Kidney epithelial cell (primary cell): ENCODE results near the gene FLVCR2. TPM values are rescaled to one million over a fixed set of nuclear protein-coding genes. Genes with fewer than 3 reads are reported as not detected.

Experiments
- DNase-seq: peaks from one replicate; pipeline ENCODE4 v3.0.0-alpha.2; 2010; ENCODE audit warnings: low read depth
- H3K27me3 ChIP-seq: 2 replicates; pipeline ENCODE4 v1.6.0; 2011; ENCODE audit warnings: low read length; ENCODE audit not compliant: control insufficient read depth, insufficient read depth
- H3K36me3 ChIP-seq: 2 replicates; pipeline ENCODE4 v1.5.1; 2011; ENCODE audit warnings: low read length; ENCODE audit not compliant: control insufficient read depth, insufficient read depth
- H3K4me3 ChIP-seq: 2 replicates; pipeline ENCODE4 v1.5.1; 2011; ENCODE audit warnings: low read depth, mild to moderate bottlenecking, control low read depth, low read length
- total RNA-seq: library from RNA; depleted of rRNA; stranded (reverse); fragments of >200 nt; gene quantifications from 2 replicates; pipeline ENCODE4 v1.2.3, GENCODE V29; 2015
- TF ChIP-seq, protein P1 (sequence below): IDR thresholded peaks from 2 replicates; pipeline ENCODE4 v1.5.1; 2011; ENCODE audit warnings: mild to moderate bottlenecking, moderate library complexity, low read length, control low read depth, inconsistent platforms; ENCODE audit not compliant: insufficient read depth, poor library complexity, severe bottlenecking

FLVCR2 gene
- total RNA-seq, 1 donor from 2014 or later: 0.75 TPM

DNA sequence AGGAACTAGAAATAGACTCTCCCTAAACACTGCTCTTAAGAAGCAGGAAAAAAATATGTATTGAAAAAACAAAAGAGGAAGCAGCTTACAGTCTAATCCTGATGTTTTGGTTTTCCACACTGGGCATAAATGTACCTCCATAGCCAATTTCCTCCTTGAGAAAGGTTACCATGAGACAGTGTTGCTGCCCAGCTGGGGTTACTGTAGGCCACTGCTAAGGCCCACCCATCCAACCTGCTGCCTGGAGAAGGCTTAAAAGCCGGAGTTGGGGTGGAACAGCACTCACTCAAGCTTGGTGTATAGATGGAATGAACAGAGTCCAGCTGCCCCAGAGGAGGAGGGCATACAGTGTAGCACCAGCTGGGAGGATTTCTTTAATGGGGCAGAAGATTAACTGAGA, 41.1 kb downstream of the FLVCR2 start:
- H3K4me3 ChIP-seq: no peak overlapping the region
- TF ChIP-seq, protein P1, sequence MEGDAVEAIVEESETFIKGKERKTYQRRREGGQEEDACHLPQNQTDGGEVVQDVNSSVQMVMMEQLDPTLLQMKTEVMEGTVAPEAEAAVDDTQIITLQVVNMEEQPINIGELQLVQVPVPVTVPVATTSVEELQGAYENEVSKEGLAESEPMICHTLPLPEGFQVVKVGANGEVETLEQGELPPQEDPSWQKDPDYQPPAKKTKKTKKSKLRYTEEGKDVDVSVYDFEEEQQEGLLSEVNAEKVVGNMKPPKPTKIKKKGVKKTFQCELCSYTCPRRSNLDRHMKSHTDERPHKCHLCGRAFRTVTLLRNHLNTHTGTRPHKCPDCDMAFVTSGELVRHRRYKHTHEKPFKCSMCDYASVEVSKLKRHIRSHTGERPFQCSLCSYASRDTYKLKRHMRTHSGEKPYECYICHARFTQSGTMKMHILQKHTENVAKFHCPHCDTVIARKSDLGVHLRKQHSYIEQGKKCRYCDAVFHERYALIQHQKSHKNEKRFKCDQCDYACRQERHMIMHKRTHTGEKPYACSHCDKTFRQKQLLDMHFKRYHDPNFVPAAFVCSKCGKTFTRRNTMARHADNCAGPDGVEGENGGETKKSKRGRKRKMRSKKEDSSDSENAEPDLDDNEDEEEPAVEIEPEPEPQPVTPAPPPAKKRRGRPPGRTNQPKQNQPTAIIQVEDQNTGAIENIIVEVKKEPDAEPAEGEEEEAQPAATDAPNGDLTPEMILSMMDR: no peak

DNA sequence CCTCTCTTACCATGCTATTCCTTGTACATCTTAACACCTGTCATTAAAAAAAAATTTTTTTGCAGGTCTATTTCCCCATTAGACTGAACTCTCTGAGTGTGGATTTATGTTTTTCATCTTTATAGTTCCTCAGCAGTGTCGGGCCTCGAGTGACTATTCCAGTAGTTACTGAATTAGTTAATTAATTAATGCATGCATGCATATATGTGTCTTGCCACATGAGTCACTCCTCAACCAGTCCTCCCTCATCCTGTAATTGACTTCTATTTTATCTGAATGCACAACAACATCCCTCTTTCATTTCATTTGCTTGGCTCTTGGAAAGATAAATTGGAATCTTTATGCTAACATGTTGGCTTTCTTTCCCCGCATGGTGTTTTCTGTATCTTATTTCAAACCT, 46.6 kb downstream of the FLVCR2 start:
- TF ChIP-seq, protein P1: no peak
- DNase-seq: no peak
- Histone ChIP-seq H3K36me3 (no peaks in the 10 kb centered on the region), H3K27me3 (no peaks in the 10 kb centered on the region), H3K4me3 (no peak overlapping the region)

More for the DNA sequence above, 41.1 kb downstream of the FLVCR2 start:
- Histone ChIP-seq H3K27me3 (no peaks in the 10 kb centered on the region), H3K36me3 (no peaks in the 10 kb centered on the region)
- DNase-seq: no peak

DNA sequence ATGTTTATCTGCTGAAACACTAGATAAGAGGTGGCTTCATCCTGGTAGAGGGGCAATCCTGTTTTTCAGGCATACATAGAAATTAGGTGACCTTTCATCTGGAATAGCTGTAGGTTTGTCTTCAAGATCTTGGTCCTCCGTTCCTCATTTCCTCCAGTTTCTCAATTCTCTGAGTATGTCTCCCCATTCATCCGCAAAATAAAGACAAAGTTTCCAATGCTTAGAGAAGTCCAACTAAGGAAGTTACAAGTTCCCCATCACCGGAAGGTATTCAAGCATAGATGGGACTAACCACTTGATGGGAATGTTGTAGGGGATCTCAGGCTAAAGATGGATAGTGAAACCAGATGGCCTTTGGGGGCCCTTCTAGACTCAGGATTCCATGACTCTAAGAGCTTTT, 48.0 kb downstream of the FLVCR2 start:
- no peak overlapping the region for H3K4me3 ChIP-seq
- TF ChIP-seq, protein P1: no peak
- H3K36me3 ChIP-seq: no peaks in the 10 kb centered on the region
- no peaks in the 10 kb centered on the region for H3K27me3 ChIP-seq
- DNase-seq: no peak

DNA sequence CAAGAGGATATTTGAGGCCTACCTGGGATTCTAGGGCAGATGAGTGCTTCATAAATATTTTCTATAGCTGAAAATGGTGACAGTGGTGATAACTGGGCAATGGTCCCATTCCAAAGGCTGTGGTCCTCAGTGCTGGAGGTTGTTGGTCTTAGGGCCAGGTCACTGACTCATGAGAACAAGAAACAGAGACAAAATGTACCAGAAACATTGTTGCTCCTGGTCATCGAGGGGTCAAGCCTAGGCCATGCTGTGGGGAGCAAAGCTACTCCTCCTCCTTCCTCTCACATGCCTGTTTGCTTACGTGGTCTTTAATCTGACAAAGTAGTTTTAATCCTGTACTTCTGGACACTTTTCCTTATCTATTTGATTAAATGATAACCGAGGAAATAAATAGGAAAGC, 48.4 kb downstream of the FLVCR2 start:
- no peak for DNase-seq
- H3K36me3 ChIP-seq: no peaks in the 10 kb centered on the region
- H3K27me3 ChIP-seq: peaks cover 3% of the 10 kb centered on the region
- H3K4me3 ChIP-seq: no peak overlapping the region
- TF ChIP-seq, protein P1: no peak

DNA sequence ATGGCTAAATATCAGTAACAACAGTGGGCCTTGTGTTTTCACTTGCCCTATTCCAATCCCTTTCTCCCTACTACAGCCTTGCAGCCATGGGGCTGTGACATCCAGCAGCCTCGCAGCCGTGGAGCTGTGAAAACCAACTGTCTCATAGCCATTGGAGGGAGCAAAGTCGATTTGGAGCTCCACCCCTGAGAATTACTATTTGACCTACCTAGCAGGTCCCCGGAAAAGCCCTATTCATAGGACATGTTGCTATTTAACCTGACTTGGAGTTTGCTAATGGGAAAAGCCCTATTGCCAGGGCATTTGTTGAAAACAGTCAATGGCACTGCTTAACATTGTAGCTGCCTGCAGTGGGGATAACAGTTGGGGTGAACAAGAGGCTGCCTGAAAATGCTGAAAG, 49.0 kb downstream of the FLVCR2 start:
- TF ChIP-seq, protein P1: no peak
- H3K27me3 ChIP-seq: peaks cover 3% of the 10 kb centered on the region
- H3K36me3 ChIP-seq: no peaks in the 10 kb centered on the region
- DNase-seq: no peak
- H3K4me3 ChIP-seq: no peak overlapping the region

DNA sequence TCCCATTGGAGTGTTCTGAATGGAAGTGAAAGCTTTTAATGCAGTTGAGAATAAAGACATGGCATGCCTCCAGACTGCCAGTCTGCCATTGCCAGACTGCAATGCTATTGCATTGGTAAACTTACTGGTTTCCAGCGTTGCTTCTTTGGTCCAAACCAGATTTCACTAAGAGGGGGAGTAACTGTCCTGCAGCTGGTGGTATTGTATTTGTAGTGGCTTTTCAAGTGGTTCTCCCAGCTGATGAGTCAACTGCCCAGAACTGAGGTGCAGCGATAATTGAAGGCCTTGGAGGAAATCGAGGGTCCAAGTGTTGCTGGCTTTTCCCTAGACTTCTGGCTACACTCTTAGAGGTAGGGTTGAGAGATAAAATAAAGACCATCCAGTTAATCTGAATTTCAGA, 50.4 kb downstream of the FLVCR2 start:
- TF ChIP-seq, protein P1: no peak
- peaks cover 3% of the 10 kb centered on the region for H3K27me3 ChIP-seq
- no peak for DNase-seq
- no peaks in the 10 kb centered on the region for H3K36me3 ChIP-seq
- H3K4me3 ChIP-seq: no peak overlapping the region
